Activated T-helper 1 cell treated with Interleukin-2 at 50 U/mL for 16 hours (primary cell): ENCODE results near the gene PRDM13.
"Not testable (repeated sequence)": the region's sequence is repeated elsewhere in the genome, so short reads cannot be mapped to it uniquely, and the experiment has no call there.

ENCODE experiments used
- DNase-seq: peaks from one replicate; pipeline ENCODE4 v3.0.0-alpha.2; 2020; ENCODE audit warnings: low read depth

PRDM13 gene

GRCh38 chr6:99629293-99629692 lies 22.7 kb downstream of the PRDM13 start:
- no peak for DNase-seq

- DNase-seq: no peak
These were observed 31.0 kb downstream of the PRDM13 start for GRCh38 chr6:99637629-99638028.

DNA sequence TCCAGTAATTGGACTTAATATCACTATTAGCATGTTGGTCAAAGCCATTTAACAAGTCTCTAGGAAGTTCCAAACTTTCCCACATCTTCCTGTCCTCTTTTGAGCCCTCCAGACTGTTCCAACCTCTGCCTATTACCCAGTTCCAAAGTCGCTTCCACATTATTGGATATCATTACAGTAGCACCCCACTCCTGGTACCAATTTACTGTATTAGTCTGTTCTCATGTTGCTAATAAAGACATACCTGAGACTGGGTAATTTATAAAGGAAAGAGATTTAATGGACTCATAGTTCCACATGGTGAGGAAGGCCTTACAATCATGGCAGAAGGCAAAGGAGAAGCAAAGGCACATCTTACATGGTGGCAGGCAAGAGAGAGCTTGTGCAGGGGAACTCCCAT lies 31.7 kb downstream of the PRDM13 start:
- DNase-seq: not testable (repeated sequence)

DNA sequence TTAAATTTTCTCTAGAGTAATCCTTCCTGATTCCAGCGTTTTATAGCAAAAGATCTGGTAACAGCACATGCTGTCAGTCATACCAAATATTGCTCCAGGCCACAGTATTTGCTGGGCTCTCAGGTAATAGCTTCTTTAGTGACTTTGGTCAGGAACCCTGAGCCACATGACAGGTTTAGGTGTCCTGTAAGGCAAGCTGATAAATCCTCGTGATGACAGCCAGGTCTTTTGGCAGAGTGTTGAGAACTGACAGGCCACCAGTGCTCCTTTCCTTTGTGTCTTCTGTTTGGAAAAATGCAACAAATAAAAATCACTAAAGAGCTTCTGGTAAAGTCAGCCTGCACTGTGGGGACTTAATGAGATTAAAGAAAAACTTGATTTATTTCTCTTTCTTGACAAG lies 34.6 kb downstream of the PRDM13 start:
- DNase-seq: no peak

- DNase-seq: no peak
These were observed 39.4 kb downstream of the PRDM13 start for GRCh38 chr6:99645986-99646385.

DNA sequence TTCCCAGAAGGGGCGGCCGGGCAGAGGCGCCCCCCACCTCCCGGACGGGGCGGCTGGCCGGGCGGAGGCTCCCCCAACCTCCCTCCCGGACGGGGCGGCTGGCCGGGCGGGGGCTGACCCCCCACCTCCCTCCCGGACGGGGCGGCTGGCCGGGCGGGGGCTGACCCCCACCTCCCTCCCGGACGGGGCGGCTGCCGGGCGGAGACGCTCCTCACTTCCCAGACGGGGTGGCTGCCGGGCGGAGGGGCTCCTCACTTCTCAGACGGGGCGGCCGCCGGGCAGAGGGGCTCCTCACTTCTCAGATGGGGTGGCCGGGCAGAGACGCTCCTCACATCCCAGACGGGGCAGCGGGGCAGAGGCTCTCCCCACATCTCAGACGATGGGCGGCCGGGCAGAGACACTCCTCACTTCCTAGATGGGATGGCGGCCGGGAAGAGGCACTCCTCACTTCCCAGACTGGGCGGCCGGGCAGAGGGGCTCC lies 43.5 kb downstream of the PRDM13 start:
- not testable (repeated sequence) for DNase-seq

DNA sequence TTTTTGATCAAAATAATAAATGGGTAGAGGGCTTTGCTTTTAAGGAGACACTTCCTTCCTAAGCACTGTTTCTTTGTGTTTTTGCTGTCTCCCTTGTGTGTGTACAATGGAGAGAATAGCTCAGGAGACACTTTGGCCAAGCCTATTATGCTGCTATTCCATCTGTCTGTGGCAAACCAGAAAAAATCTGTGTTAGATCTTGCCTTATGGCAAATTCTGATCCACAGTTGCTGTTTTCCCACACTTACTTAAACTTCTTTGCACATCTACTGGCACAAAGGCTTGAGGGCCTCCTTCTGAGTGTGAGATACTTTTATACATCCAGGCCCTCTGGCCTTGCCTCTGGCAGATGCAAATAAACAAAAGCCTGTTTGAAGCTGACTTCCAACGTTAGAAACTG lies 53.6 kb downstream of the PRDM13 start:
- DNase-seq: no peak

DNA sequence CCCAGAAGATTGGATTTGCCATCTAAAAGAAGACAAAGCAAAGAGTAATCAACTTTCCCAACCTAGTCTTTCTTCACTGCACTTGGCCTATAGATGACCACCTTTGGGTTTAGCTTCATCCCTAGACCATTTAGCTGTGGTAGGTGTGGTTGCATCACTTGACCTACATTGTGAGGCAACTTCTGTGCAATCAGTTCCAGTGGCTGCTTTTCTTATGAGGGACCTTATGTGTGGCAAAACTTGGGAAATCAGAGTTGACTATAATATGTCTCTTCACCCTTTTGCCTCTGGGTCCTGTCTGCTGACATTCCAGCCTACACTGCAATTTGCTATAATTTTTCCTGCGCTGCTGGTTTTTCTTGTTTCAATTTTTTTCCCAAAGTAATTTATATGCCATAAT lies 55.2 kb downstream of the PRDM13 start:
- no peak for DNase-seq

GRCh38 chr6:99662616-99663015 lies 56.0 kb downstream of the PRDM13 start:
- DNase-seq: no peak
